Neuron (in vitro differentiated cells): ENCODE data around the gene USP51.
"Not testable (repeated sequence)": the region's sequence is repeated elsewhere in the genome, so short reads cannot be mapped to it uniquely, and the experiment has no call there.

Experiments used
- H2AFZ ChIP-seq: one replicate; pipeline ENCODE4 v1.6.1; 2013; ENCODE audit warnings: low read depth, mild to moderate bottlenecking, inconsistent platforms, low read length, moderate library complexity
- H3K27me3 ChIP-seq: one replicate; pipeline ENCODE4 v1.6.1; 2013; ENCODE audit warnings: low read length; ENCODE audit not compliant: insufficient read depth
- H3K36me3 ChIP-seq: one replicate; pipeline ENCODE4 v1.6.1; 2013; ENCODE audit warnings: low read length; ENCODE audit not compliant: insufficient read depth
- H3K4me1 ChIP-seq: one replicate; pipeline ENCODE4 v1.6.1; 2013; ENCODE audit warnings: low read length; ENCODE audit not compliant: insufficient read depth
- H3K4me3 ChIP-seq: 2 replicates; pipeline ENCODE4 v1.5.1; 2013; ENCODE audit warnings: mild to moderate bottlenecking, low read length, moderate library complexity
- H3K9me3 ChIP-seq: one replicate; pipeline ENCODE4 v1.6.1; 2013; ENCODE audit warnings: low read length

Gene USP51

GRCh38 chrX:55451990-55452832, 37.4 kb downstream of the USP51 start, which contains the start of gene MAGEH1:
Gene MAGEH1 (plus strand): TSS chrX:55452127. CDS start chrX:55452375, 248 bp downstream.
- H3K4me3 ChIP-seq: no peak within 1 kb of the TSS
- H2AFZ ChIP-seq: no peak within 1 kb of the TSS
- H3K9me3 ChIP-seq: no peaks in the 10 kb centered on the region
- no peaks in the 10 kb centered on the region for H3K36me3 ChIP-seq
- H3K4me1 ChIP-seq: no peaks in the 10 kb centered on the region
- H3K27me3 ChIP-seq: no peaks in the 10 kb centered on the region

GRCh38 chrX:55451626-55451989, 38.0 kb downstream of the USP51 start:
- Histone ChIP-seq H3K4me1 (no peaks in the 10 kb centered on the region), H3K4me3 (no peak overlapping the region), H3K27me3 (no peaks in the 10 kb centered on the region), H3K36me3 (no peaks in the 10 kb centered on the region), H2AFZ (no peak overlapping the region), H3K9me3 (no peaks in the 10 kb centered on the region)

GRCh38 chrX:55451141-55451540, 38.5 kb downstream of the USP51 start:
- H2AFZ ChIP-seq: no peak overlapping the region
- no peaks in the 10 kb centered on the region for H3K9me3 ChIP-seq
- H3K27me3 ChIP-seq: no peaks in the 10 kb centered on the region
- no peak overlapping the region for H3K4me3 ChIP-seq
- H3K4me1 ChIP-seq: no peaks in the 10 kb centered on the region
- H3K36me3 ChIP-seq: no peaks in the 10 kb centered on the region

DNA sequence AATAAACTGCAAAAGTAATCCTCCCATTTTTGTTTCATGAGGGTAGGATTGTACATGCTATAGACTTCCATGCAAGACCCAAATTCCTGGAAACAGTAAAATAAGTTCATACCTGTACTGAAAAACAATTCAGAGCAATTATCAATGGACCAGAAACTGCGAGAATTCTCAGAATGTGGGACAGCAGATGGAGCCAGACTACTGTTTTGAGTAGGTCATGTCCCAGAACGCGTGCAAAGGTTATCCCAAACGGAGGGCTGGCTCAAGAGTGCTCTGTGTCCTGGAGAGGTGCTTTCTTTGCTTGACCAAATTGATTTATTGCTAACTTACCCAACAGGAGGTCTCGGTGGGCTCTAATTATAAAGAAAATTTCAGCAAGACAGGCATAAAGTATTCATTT, 39.4 kb downstream of the USP51 start:
- Histone ChIP-seq H2AFZ (no peak overlapping the region), H3K4me1 (no peaks in the 10 kb centered on the region), H3K4me3 (no peak overlapping the region), H3K36me3 (no peaks in the 10 kb centered on the region), H3K9me3 (no peaks in the 10 kb centered on the region), H3K27me3 (no peaks in the 10 kb centered on the region)

- not testable (repeated sequence) for H2AFZ ChIP-seq, H3K4me3 ChIP-seq, H3K36me3 ChIP-seq, H3K4me1 ChIP-seq, H3K9me3 ChIP-seq, H3K27me3 ChIP-seq
Measured at GRCh38 chrX:55443468-55443867, 46.2 kb downstream of the USP51 start.
